ENCODE measurements around the gene ZFYVE9. TPM values are rescaled to one million over a fixed set of nuclear protein-coding genes. Genes with fewer than 3 reads are reported as not detected.

Gene ZFYVE9
- total RNA-seq, 1 experiment from 2014 or later, result 28.4 TPM

GRCh38 chr1:52343979-52344378, 202.1 kb downstream of the ZFYVE9 start:
- no peak overlapping the region for H3K23ac ChIP-seq (ENCODE audit: insufficient read length, low read depth, low read length)
- H4K8ac ChIP-seq (replicated peaks; ENCODE audit: insufficient read length, low read depth, low read length), result no peak overlapping the region
- no peaks in the 10 kb centered on the region for H3K4me1 ChIP-seq (ENCODE audit: insufficient read depth, low read length)
- H2BK20ac ChIP-seq (ENCODE audit: low read depth, low read length, poor library complexity, severe bottlenecking), result no peak overlapping the region
- H3K27me3 ChIP-seq (ENCODE audit: insufficient read depth, low read length), result no peaks in the 10 kb centered on the region
- H3K23me2 ChIP-seq (ENCODE audit: insufficient read length, low read depth, low read length, poor library complexity, severe bottlenecking), result no peaks in the 10 kb centered on the region
- no peak overlapping the region for H3K4ac ChIP-seq (ENCODE audit: low read depth, low read length)
- H2BK5ac ChIP-seq (ENCODE audit: insufficient read length, low read length), result no peak overlapping the region
- H3K56ac ChIP-seq (ENCODE audit: insufficient read length, low read depth, low read length), result no peak overlapping the region
- H3K18ac ChIP-seq (ENCODE audit: insufficient read length, low read depth, low read length), result no peak overlapping the region
- no CpG with 5 or more reads among the region's 3 CpGs for WGBS (ENCODE audit: extremely low coverage, insufficient read length, low lambda C conversion rate)
- no peak overlapping the region for H3K4me2 ChIP-seq (ENCODE audit: insufficient read depth, insufficient read length, low read length)
- H4K5ac ChIP-seq (ENCODE audit: insufficient read length, low read depth, low read length), result no peak overlapping the region
- no peak overlapping the region for H3K4me3 Mint-ChIP-seq
- H3K27me3 Mint-ChIP-seq (ENCODE audit: low read depth), result no peaks in the 10 kb centered on the region
- no peak overlapping the region for H3K27ac ChIP-seq (ENCODE audit: insufficient read length, low read depth, low read length)
- H2BK12ac ChIP-seq (ENCODE audit: insufficient read length, low read depth, low read length), result no peak overlapping the region
- H3K9me3 Mint-ChIP-seq, result no peaks in the 10 kb centered on the region
- TF ChIP-seq CTCF (conservative IDR thresholded peaks at IDR 0.05), result no peak
- H2AFZ ChIP-seq (ENCODE audit: low read length), result no peak overlapping the region
- H3K14ac ChIP-seq (ENCODE audit: insufficient read depth, low read length), result no peak overlapping the region
- no peak overlapping the region for H3K9ac ChIP-seq (ENCODE audit: extremely low read depth, insufficient read length, low read length)
- no peak overlapping the region for H3K27ac Mint-ChIP-seq
- H3K79me1 ChIP-seq (ENCODE audit: insufficient read depth, low read depth, low read length, poor library complexity, severe bottlenecking), result no peaks in the 10 kb centered on the region
- no peak overlapping the region for H2BK15ac ChIP-seq (ENCODE audit: low read depth, low read length)
- H3K79me2 ChIP-seq (ENCODE audit: insufficient read depth, low read length), result no peaks in the 10 kb centered on the region
- H3T11ph ChIP-seq (ENCODE audit: low read length), result no peak overlapping the region
- no peaks in the 10 kb centered on the region for H3K9me3 ChIP-seq (ENCODE audit: control insufficient read depth, low read depth, low read length)
- no peak overlapping the region for H2AK5ac ChIP-seq (ENCODE audit: insufficient read length, low read length)
- H2BK120ac ChIP-seq (ENCODE audit: low read depth, low read length, poor library complexity, severe bottlenecking), result no peak overlapping the region
- peaks cover 0 to 2% of the 10 kb centered on the region in 2 experiments; a peak in 1 of 4 replicates for H3K4me1 Mint-ChIP-seq
- no peak for DNase-seq
- no peak overlapping the region for H4K91ac ChIP-seq (ENCODE audit: insufficient read length, low read depth, low read length)
- H4K20me1 ChIP-seq (ENCODE audit: control insufficient read depth, insufficient read depth, insufficient read length), result no peaks in the 10 kb centered on the region
- peaks cover 1 to 21% (median 15%) of the 10 kb centered on the region in 3 experiments; a peak in 6 of 7 replicates for H3K36me3 Mint-ChIP-seq (ENCODE audit: insufficient read depth in 1 of 3, low read depth in 3 of 3)
